Activated CD4-positive, alpha-beta T cell treated with anti-CD3 and anti-CD28 coated beads, Interleukin-2, amount 10 ng/mL, durations not matched to agents 24 days and 14 days (primary cell): ENCODE results near the gene MAPK12. TPM values are rescaled to one million over a fixed set of nuclear protein-coding genes. Genes with fewer than 3 reads are reported as not detected.
"Not testable (repeated sequence)": the region's sequence is repeated elsewhere in the genome, so short reads cannot be mapped to it uniquely, and the experiment has no call there.

ENCODE experiments used
- DNase-seq: peaks from one replicate; pipeline ENCODE4 v3.0.0; 2022
- H3K27ac Mint-ChIP-seq: one replicate; pipeline ENCODE4 v1.8.0; 2022; ENCODE audit warnings: mild to moderate bottlenecking, mixed read lengths
- H3K27me3 Mint-ChIP-seq: one replicate; pipeline ENCODE4 v1.8.0; 2022; ENCODE audit warnings: mixed read lengths
- H3K36me3 Mint-ChIP-seq: one replicate; pipeline ENCODE4 v1.8.0; 2022; ENCODE audit warnings: low read depth, mild to moderate bottlenecking, mixed read lengths
- H3K4me1 Mint-ChIP-seq: one replicate; pipeline ENCODE4 v1.8.0; 2021; ENCODE audit warnings: mixed read lengths
- H3K4me3 Mint-ChIP-seq: one replicate; pipeline ENCODE4 v1.8.0; 2022; ENCODE audit warnings: mild to moderate bottlenecking, moderate library complexity, mixed read lengths
- H3K9me3 Mint-ChIP-seq: one replicate; pipeline ENCODE4 v1.8.0; 2021; ENCODE audit warnings: mixed read lengths
- intact Hi-C: fragments of 100-400 bp; cut with micrococcal nuclease; formaldehyde crosslinking; loops from one replicate; pipeline ENCODE4 v1.15.1; 2023
- total RNA-seq: library from RNA; stranded (reverse); gene quantifications from 2 replicates; pipeline ENCODE4 v1.2.3, GENCODE V29; 2022

The MAPK12 gene
- total RNA-seq, 1 donor from 2014 or later: 20.1 TPM

DNA sequence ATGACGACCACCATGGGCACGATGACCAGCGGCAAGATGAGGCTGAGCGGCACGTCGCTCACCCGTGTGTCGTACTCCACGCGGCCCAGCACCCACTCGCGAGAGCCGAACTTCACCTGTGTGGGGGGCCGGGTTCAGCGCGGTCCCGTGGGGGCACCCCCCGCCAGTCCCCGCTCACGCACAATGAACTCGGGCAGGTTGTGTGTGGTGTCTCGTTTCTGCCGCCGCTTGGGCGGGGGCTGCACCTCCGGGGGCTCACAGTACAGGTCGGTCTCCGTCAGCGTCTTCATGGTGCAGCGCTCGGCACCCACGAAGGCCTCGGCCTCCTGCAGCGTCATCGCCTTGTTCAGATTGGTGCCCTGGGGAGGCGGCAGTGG is 19.9 kb upstream of the MAPK12 start:
- Mint-ChIP-seq H3K4me3 (no peak overlapping the region), H3K36me3 (no peaks in the 10 kb centered on the region), H3K9me3 (no peaks in the 10 kb centered on the region), H3K27me3 (no peaks in the 10 kb centered on the region), H3K4me1 (no peaks in the 10 kb centered on the region), H3K27ac (no peak overlapping the region)
- DNase-seq: no peak
- intact Hi-C loops: no loop called here

DNA sequence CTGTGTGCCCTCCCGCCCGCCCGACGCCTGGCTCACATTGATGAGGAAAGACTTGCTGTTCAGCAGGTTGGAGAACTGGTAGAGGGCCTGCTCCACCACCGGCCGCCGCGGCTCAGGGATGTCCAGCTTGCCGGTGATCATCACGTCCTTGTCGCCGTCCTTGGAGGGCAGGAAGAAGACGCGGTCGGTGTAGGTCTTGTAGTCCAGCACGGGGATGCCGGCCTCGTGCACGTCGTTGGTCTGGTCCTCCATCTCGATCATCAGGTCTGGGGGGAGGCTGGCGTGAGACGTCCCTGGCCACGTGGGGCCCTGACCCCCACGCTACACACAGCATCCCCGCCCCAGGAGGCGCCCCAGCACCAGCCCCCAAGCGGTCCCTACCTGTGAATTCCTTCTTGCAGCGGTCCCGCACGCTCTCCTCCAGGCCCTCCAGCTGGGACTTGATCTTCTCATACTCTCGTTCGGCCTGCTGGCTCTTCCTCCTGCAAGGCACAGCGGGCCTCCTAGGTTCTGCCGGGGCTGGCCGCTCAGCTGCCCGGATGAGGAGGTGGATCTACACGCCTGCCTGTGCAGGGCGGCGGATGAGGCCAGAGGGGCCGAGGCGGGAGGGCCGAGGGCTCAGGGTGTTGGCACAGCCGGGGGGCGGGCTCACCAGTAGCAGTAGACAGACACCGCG is 19.4 kb upstream of the MAPK12 start:
- Mint-ChIP-seq H3K4me1 (no peaks in the 10 kb centered on the region), H3K9me3 (no peaks in the 10 kb centered on the region), H3K36me3 (no peaks in the 10 kb centered on the region), H3K27ac (no peak overlapping the region), H3K4me3 (no peak overlapping the region), H3K27me3 (no peaks in the 10 kb centered on the region)
- intact Hi-C loops: no loop called here
- DNase-seq: no peak

DNA sequence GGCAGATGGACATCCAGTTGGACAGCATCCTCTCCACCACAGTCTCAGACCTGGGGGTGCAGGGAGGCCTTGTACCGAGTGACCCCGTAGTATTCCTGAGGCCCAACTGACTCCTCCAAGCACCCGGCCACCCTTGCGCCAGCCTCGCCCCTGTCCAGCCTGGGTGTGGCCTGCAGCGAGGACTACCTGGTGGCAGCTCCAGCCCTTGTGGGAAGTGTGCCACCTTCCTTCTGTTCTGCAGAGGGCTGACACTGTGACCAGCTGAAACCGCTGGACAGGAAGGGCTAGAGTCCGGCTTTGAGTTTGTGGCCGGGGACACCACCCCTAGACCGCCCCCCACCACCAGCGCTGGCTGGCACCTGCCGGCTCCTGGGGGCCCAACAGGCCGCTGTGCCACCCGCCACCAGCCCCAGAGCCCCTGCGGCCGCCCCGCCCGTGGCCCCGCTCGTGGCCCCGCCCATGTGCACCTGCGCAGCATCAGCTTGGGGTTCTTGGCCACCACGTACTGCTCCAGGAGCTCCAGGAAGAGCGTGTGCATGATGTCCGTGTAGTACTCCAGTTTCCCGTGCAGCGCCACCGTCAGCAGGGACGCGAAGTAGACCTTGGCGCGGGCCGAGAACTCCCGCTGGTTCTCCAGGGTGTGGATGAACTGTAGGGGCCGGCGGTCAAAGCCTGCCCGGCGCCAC is 18.7 kb upstream of the MAPK12 start:
- no peak for DNase-seq
- Mint-ChIP-seq H3K4me1 (no peaks in the 10 kb centered on the region), H3K27me3 (no peaks in the 10 kb centered on the region), H3K36me3 (no peaks in the 10 kb centered on the region), H3K27ac (no peak overlapping the region), H3K9me3 (no peaks in the 10 kb centered on the region), H3K4me3 (no peak overlapping the region)
- intact Hi-C loops: no loop called here

GRCh38 chr22:50278956-50279619 is 17.6 kb upstream of the MAPK12 start:
- no peak overlapping the region for H3K27ac Mint-ChIP-seq
- intact Hi-C loops: no loop called here
- H3K4me1 Mint-ChIP-seq: peaks cover 2% of the 10 kb centered on the region
- no peak overlapping the region for H3K4me3 Mint-ChIP-seq
- DNase-seq: no peak
- no peaks in the 10 kb centered on the region for H3K27me3 Mint-ChIP-seq
- no peaks in the 10 kb centered on the region for H3K36me3 Mint-ChIP-seq
- no peaks in the 10 kb centered on the region for H3K9me3 Mint-ChIP-seq

DNA sequence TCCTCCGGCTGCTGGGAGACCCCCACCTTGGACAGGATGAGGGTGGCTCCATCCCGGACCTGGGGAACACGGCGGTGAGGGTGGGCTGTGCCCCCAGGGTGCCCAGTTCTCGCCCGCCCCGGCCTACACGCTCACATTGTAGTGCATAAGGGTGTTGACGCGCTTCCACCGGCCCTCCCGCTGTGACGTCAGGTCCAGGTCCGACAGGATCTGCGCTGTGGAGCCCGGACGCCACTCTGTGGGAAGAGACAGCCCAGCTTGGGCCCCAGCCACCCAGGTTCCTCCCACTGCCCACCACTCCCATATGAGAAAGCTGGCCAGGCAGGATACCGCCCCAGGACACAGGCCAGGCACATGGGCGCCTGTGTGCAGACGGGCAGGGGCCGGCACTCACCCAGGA is 17.0 kb upstream of the MAPK12 start:
- no peak overlapping the region for H3K27ac Mint-ChIP-seq
- H3K4me1 Mint-ChIP-seq: peaks cover 6% of the 10 kb centered on the region
- no peaks in the 10 kb centered on the region for H3K9me3 Mint-ChIP-seq
- H3K27me3 Mint-ChIP-seq: peaks cover 2% of the 10 kb centered on the region
- H3K36me3 Mint-ChIP-seq: no peaks in the 10 kb centered on the region
- no peak for DNase-seq
- no peak overlapping the region for H3K4me3 Mint-ChIP-seq
- intact Hi-C loops: no loop called here

DNA sequence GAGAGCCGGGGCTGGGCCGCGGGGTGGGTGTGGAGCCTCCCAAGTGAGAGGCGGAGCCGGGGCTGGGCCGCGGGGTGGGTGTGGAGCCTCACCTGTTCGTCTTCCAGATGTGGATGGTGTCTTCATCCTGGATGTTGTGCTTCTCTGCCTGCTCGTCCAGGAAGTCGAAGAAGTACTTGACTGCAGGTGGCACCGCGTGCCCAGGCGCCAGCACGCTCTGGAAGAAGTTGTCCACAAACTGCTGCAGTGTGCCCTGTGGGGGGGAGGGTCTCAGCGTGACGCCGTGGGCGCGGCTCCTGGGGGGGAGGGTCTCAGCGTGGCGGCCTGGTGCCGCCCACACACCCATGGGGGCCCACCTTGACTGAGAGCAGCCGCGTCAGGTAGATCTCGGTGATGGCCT is 16.3 kb upstream of the MAPK12 start:
- intact Hi-C loops: no loop called here
- Mint-ChIP-seq H3K36me3 (no peaks in the 10 kb centered on the region), H3K4me1 (peaks cover 6% of the 10 kb centered on the region), H3K27me3 (peaks cover 4% of the 10 kb centered on the region), H3K27ac (no peak overlapping the region), H3K4me3 (no peak overlapping the region), H3K9me3 (no peaks in the 10 kb centered on the region)
- no peak for DNase-seq

- Mint-ChIP-seq H3K36me3 (no peaks in the 10 kb centered on the region), H3K27me3 (peaks cover 6% of the 10 kb centered on the region), H3K4me3 (no peak overlapping the region), H3K27ac (no peak overlapping the region), H3K9me3 (no peaks in the 10 kb centered on the region), H3K4me1 (peaks cover 6% of the 10 kb centered on the region)
- peak; percentile 67 for DNase-seq
- intact Hi-C loops: no loop called here
Measured at GRCh38 chr22:50276143-50276542, 14.7 kb upstream of the MAPK12 start.

GRCh38 chr22:50275181-50276055 is 13.9 kb upstream of the MAPK12 start:
- no peak for DNase-seq
- H3K9me3 Mint-ChIP-seq: no peaks in the 10 kb centered on the region
- H3K4me1 Mint-ChIP-seq: peaks cover 8% of the 10 kb centered on the region
- H3K27ac Mint-ChIP-seq: no peak overlapping the region
- peaks cover 6% of the 10 kb centered on the region for H3K27me3 Mint-ChIP-seq
- H3K36me3 Mint-ChIP-seq: no peaks in the 10 kb centered on the region
- intact Hi-C loops: no loop called here
- no peak overlapping the region for H3K4me3 Mint-ChIP-seq

DNA sequence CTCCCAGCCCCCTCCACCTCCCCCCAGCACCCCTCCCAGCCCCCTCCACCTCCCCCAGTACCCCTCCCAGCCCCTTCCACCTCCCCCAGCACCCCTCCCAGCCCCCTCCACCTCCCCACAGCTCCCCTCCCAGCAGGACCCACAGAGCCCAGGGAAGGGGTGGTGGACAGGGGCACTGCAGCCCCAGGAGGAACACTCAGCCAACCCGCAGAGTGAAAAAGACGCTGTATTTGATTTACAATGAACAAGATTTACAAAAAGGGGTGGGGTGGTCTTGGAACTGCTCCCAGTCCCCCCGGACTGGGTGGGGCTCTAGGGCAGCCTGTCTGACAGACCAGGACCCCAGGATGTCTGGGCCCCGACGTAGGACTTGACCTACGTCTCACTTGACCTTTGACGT is 13.3 kb upstream of the MAPK12 start:
- no peak overlapping the region for H3K4me3 Mint-ChIP-seq
- H3K9me3 Mint-ChIP-seq: no peaks in the 10 kb centered on the region
- DNase-seq: no peak
- peaks cover 8% of the 10 kb centered on the region for H3K4me1 Mint-ChIP-seq
- intact Hi-C loops: loop anchor here (5.0 kb wide), 1 partner anchor 33 kb away; the partner anchor contains the start of gene PLXNB2
- no peaks in the 10 kb centered on the region for H3K36me3 Mint-ChIP-seq
- peaks cover 6% of the 10 kb centered on the region for H3K27me3 Mint-ChIP-seq
- no peak overlapping the region for H3K27ac Mint-ChIP-seq

DNA sequence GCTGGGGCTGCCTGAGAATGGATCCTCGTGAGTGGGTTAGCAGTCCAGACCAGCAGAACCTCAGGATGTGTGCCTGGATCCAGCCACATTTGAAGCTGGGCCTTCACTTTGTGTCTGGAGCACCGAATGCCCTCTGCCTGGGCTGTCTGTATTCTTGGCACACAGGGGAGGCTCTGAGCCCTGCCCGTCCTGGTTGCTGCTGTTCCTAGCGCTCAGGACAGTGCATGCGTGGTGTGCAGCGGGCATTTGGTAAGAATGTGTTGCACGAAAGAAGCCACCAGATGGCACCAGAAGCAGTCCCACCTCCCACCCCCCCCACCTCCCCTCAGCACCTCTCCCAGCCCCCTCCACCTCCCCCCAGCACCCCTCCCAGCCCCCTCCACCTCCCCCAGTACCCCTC is 12.8 kb upstream of the MAPK12 start:
- Mint-ChIP-seq H3K9me3 (no peaks in the 10 kb centered on the region), H3K4me3 (no peak overlapping the region)

GRCh38 chr22:50273781-50274180 is 12.3 kb upstream of the MAPK12 start:
- peak overlapping the region; percentile 25 for H3K4me3 Mint-ChIP-seq
- not testable (repeated sequence) for H3K27ac Mint-ChIP-seq, H3K4me1 Mint-ChIP-seq, H3K27me3 Mint-ChIP-seq, H3K9me3 Mint-ChIP-seq, DNase-seq, H3K36me3 Mint-ChIP-seq
- intact Hi-C loops: loop anchor here (5.0 kb wide), 1 partner anchor 34 kb away; the partner anchor contains the start of gene PLXNB2

More for the DNA sequence above, 12.8 kb upstream of the MAPK12 start:
- H3K36me3 Mint-ChIP-seq: no peaks in the 10 kb centered on the region
- peak; percentile 84 for DNase-seq
- H3K4me1 Mint-ChIP-seq: peaks cover 9% of the 10 kb centered on the region
- no peak overlapping the region for H3K27ac Mint-ChIP-seq
- intact Hi-C loops: loop anchor here (5.0 kb wide), 1 partner anchor 33 kb away; the partner anchor contains the start of gene PLXNB2
- peaks cover 6% of the 10 kb centered on the region for H3K27me3 Mint-ChIP-seq

- peaks cover 11% of the 10 kb centered on the region for H3K4me1 Mint-ChIP-seq
- intact Hi-C loops: loop anchor here (5.0 kb wide), 1 partner anchor 34 kb away; the partner anchor contains the start of gene PLXNB2
- H3K4me3 Mint-ChIP-seq, H3K27ac Mint-ChIP-seq, DNase-seq, H3K9me3 Mint-ChIP-seq, H3K36me3 Mint-ChIP-seq, H3K27me3 Mint-ChIP-seq: not testable (repeated sequence)
Measured at GRCh38 chr22:50273352-50273751, 11.9 kb upstream of the MAPK12 start.

- intact Hi-C loops: loop anchor here (5.0 kb wide), 1 partner anchor 35 kb away; the partner anchor contains the start of gene PLXNB2
- peaks cover 6% of the 10 kb centered on the region for H3K27me3 Mint-ChIP-seq
Measured at GRCh38 chr22:50272044-50272802, 10.7 kb upstream of the MAPK12 start.

More at GRCh38 chr22:50272044-50272802, 10.7 kb upstream of the MAPK12 start:
- Mint-ChIP-seq H3K36me3 (no peaks in the 10 kb centered on the region), H3K4me3 (peak overlapping the region; percentile 32), H3K9me3 (no peaks in the 10 kb centered on the region), H3K4me1 (peaks cover 13% of the 10 kb centered on the region), H3K27ac (no peak overlapping the region)
- no peak for DNase-seq
